Esophagus muscularis mucosa (tissue), 4 donors: ENCODE measurements around the gene DNAJC2. TPM values are rescaled to one million over a fixed set of nuclear protein-coding genes. Genes with fewer than 3 reads are reported as not detected.
"Not testable (repeated sequence)": the region's sequence is repeated elsewhere in the genome, so short reads cannot be mapped to it uniquely, and the experiment has no call there.

Source experiments
- DNase-seq: peaks from one replicate; pipeline ENCODE4 v3.0.0-alpha.2; 2017; ENCODE audit errors: extremely low spot score
- H3K27ac ChIP-seq, 4 donors: fragments of 200-600 bp; sonication (generic); replicated peaks in 1 of 4; 1 replicate in 3 of 4; 2 replicates in 1 of 4; pipeline ENCODE4 v1.5.1; 2016 to 2019; ENCODE audit warnings: mild to moderate bottlenecking in 1 of 4
- H3K27me3 ChIP-seq, 4 donors: fragments of 200-600 bp; sonication (generic); one replicate each; pipeline versions ENCODE4 v1.5.1 to v1.6.0; 2016 to 2019
- H3K36me3 ChIP-seq, 4 donors: fragments of 200-600 bp; sonication (generic); one replicate each; pipeline ENCODE4 v1.5.1; 2016 to 2019
- H3K4me1 ChIP-seq, 4 donors: fragments of 200-600 bp; sonication (generic); one replicate each; pipeline ENCODE4 v1.5.1; 2016 to 2019
- H3K4me3 ChIP-seq, 4 donors: fragments of 200-600 bp; sonication (generic); 1 replicate in 2 of 4; 2 replicates in 2 of 4; pipeline ENCODE4 v1.5.1; 2016 to 2019; ENCODE audit warnings: mild to moderate bottlenecking in 4 of 4, moderate library complexity in 1 of 4
- H3K9me3 ChIP-seq, 4 donors: fragments of 200-600 bp; sonication (generic); 1 replicate in 3 of 4; 2 replicates in 1 of 4; pipeline ENCODE4 v1.5.1; 2016 to 2019
- WGBS: methylation state at CpG from one replicate; pipeline ENCODE4 v1.1.5; 2018; 5-methylcytosine and 5-hydroxymethylcytosine counted together
- intact Hi-C: fragments of 100-400 bp; cut with DNase I; formaldehyde crosslinking; loops from one replicate; pipeline ENCODE4 v1.15.1; 2023
- small RNA-seq, 3 donors: library from RNA; depleted of rRNA; stranded (forward); fragments of <200 nt; gene quantifications; one replicate each; pipeline ENCODE3, GENCODE V24; 2016
- total RNA-seq, 4 donors: library from RNA; depleted of rRNA; stranded (reverse); fragments of >200 nt; gene quantifications; one replicate each; pipeline versions ENCODE4 v1.1.0 to v1.2.1, GENCODE V29; 2016

The DNAJC2 gene
- total RNA-seq, 4 donors from 2014 or later = 10.1 to 15.9 (median 10.3) TPM

- H3K4me3 ChIP-seq, H3K27ac ChIP-seq, DNase-seq, H3K9me3 ChIP-seq, H3K36me3 ChIP-seq, H3K27me3 ChIP-seq, intact Hi-C loops, H3K4me1 ChIP-seq: not testable (repeated sequence)
- WGBS = 66% methylated on average over 2 of the region's 2 CpGs
These were observed 78.3 kb downstream of the DNAJC2 start for GRCh38 chr7:103266229-103266628.

DNA sequence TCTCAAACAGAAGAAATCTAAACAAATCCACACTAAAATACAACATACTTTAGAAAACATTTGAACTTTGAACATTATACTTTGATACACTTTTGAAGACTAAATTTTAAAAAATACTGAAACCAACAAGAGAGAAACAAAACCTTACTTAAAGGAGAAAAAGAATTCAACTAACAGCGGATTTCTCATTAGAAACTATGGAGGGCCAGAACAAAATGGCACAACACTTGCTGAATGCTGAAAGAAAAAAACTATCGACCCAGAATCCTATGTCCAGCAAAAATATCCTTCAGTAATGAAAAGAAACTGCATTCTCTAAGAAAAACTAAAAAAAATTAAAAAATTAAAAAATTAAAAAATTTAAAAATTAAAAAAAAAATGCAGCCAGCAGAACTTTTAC, 80.5 kb downstream of the DNAJC2 start:
- H3K9me3 ChIP-seq, H3K4me3 ChIP-seq, intact Hi-C loops, H3K27me3 ChIP-seq, H3K36me3 ChIP-seq, H3K4me1 ChIP-seq, H3K27ac ChIP-seq, DNase-seq: not testable (repeated sequence)
- 97% methylated on average over 2 of the region's 2 CpGs for WGBS

Small RNA genes lying within 50 kb of the gene (small RNA-seq; reads per million reads assigned to genes)
- gene RPS29P16 = 0 to 1.3 (median 0.34) reads per million in 3 donors

Other genes starting within 250 kb of the DNAJC2 start
- 1 to 10 TPM; 4.7 to 8.7 (median 6.1) TPM for gene NAPEPLD, start 195.7 kb downstream of the DNAJC2 start, total RNA-seq
- gene PMPCB, start 47.3 kb downstream of the DNAJC2 start, total RNA-seq = 10 to 100 TPM; 48.9 to 59.6 (median 50.6) TPM
- 100 to 1,000 TPM; 108 to 129 (median 116) TPM for gene PSMC2, start 2.9 kb upstream of the DNAJC2 start, total RNA-seq
- under 1 TPM in 1 of 4 donors, not detected in 3; under 0.01 TPM for gene SLC26A5, start 101.4 kb upstream of the DNAJC2 start, total RNA-seq